GM23248 (cell line): Measurements from ENCODE around the gene C9orf152. TPM values are rescaled to one million over a fixed set of nuclear protein-coding genes. Genes with fewer than 3 reads are reported as not detected.
A peak's percentile ranks its signal among the peaks of the same experiment; 100 is the strongest.

ENCODE experiments used
- DNase-seq: peaks from one replicate; pipeline ENCODE4 v3.0.0-alpha.2; 2015
- H2AFZ ChIP-seq: fragments of 200-600 bp; sonication (generic); 2 replicates; pipeline ENCODE4 v1.6.1; 2016; ENCODE audit warnings: antibody characterized with exemption
- H3F3A ChIP-seq: fragments of 200-600 bp; sonication (generic); 2 replicates; pipeline ENCODE4 v1.6.1; 2016; ENCODE audit warnings: mild to moderate bottlenecking, antibody characterized with exemption, mixed run types; ENCODE audit not compliant: insufficient read depth
- H3K27ac ChIP-seq: fragments of 200-600 bp; sonication (generic); 2 replicates; pipeline ENCODE4 v1.5.1; 2016; ENCODE audit warnings: mild to moderate bottlenecking
- H3K27me3 ChIP-seq: fragments of 200-600 bp; sonication (generic); replicated peaks from 2 replicates; pipeline ENCODE4 v1.6.1; 2016; ENCODE audit warnings: mild to moderate bottlenecking; ENCODE audit not compliant: insufficient read depth
- H3K36me3 ChIP-seq: fragments of 200-600 bp; sonication (generic); 2 replicates; pipeline ENCODE4 v1.6.1; 2016; ENCODE audit warnings: low read depth, mild to moderate bottlenecking
- H3K4me1 ChIP-seq: fragments of 200-600 bp; sonication (generic); 2 replicates; pipeline ENCODE4 v1.6.1; 2016; ENCODE audit warnings: mild to moderate bottlenecking; ENCODE audit not compliant: insufficient read depth
- H3K4me2 ChIP-seq: fragments of 200-600 bp; sonication (generic); one replicate; pipeline ENCODE4 v1.6.1; 2016; ENCODE audit warnings: mild to moderate bottlenecking; ENCODE audit not compliant: unreplicated experiment
- H3K4me3 ChIP-seq: fragments of 200-600 bp; sonication (generic); 2 replicates; pipeline ENCODE4 v1.5.1; 2016; ENCODE audit warnings: mild to moderate bottlenecking
- H3K79me2 ChIP-seq: fragments of 200-600 bp; sonication (generic); 2 replicates; pipeline ENCODE4 v1.6.1; 2016; ENCODE audit warnings: mild to moderate bottlenecking; ENCODE audit not compliant: insufficient read depth
- H3K9ac ChIP-seq: fragments of 200-600 bp; sonication (generic); 2 replicates; pipeline ENCODE4 v1.6.1; 2016; ENCODE audit warnings: mild to moderate bottlenecking
- H3K9me2 ChIP-seq: fragments of 200-600 bp; sonication (generic); 2 replicates; pipeline ENCODE4 v1.6.1; 2016; ENCODE audit warnings: mixed run types, mild to moderate bottlenecking, moderate library complexity; ENCODE audit not compliant: insufficient read depth
- H3K9me3 ChIP-seq: fragments of 200-600 bp; sonication (generic); one replicate; pipeline ENCODE4 v1.6.1; 2017; ENCODE audit warnings: low read depth
- H4K20me1 ChIP-seq: fragments of 200-600 bp; sonication (generic); 2 replicates; pipeline ENCODE4 v1.6.0; 2016; ENCODE audit not compliant: insufficient read depth
- EZH2 ChIP-seq: fragments of 200-600 bp; sonication (generic); IDR thresholded peaks from 2 replicates; pipeline ENCODE4 v1.6.1; 2018; ENCODE audit warnings: antibody characterized with exemption, mild to moderate bottlenecking; ENCODE audit not compliant: insufficient read depth, poor library complexity, severe bottlenecking
- EZH2phosphoT487 ChIP-seq: fragments of 200-600 bp; sonication (generic); IDR thresholded peaks from 2 replicates; pipeline ENCODE4 v1.6.1; 2018; ENCODE audit warnings: antibody characterized with exemption, moderate library complexity, mild to moderate bottlenecking, low read depth; ENCODE audit not compliant: insufficient read depth
- WGBS, 2 experiments: methylation state at CpG; one replicate each; pipeline ENCODE4 v1.1.6; 2015 to 2017; ENCODE audit warnings: low lambda C conversion rate in 2 of 2, low coverage in 1 of 2; ENCODE audit errors: missing lambda C conversion rate in 2 of 2; 5-methylcytosine and 5-hydroxymethylcytosine counted together
- in situ Hi-C: fragments of 300-500 bp; cut with MboI; formaldehyde crosslinking; loops from 2 replicates; pipeline ENCODE4 v1.15.0; 2020
- polyA plus RNA-seq: library from polyadenylated mRNA; unstranded; fragments of >200 nt; fragmentation: Nextera tagmentation; extraction: Ambion mirVana; gene quantifications from 2 replicates; pipeline ENCODE4 v1.2.1, GENCODE V29; 2016
- total RNA-seq: library from RNA; depleted of rRNA; stranded (reverse); fragments of >200 nt; shearing (Covaris generic); gene quantifications from 2 replicates; pipeline ENCODE4 v1.2.3, GENCODE V29; 2014

C9orf152 gene
- total and polyA plus RNA-seq, 2 experiments from 2014 or later = not detected

DNA sequence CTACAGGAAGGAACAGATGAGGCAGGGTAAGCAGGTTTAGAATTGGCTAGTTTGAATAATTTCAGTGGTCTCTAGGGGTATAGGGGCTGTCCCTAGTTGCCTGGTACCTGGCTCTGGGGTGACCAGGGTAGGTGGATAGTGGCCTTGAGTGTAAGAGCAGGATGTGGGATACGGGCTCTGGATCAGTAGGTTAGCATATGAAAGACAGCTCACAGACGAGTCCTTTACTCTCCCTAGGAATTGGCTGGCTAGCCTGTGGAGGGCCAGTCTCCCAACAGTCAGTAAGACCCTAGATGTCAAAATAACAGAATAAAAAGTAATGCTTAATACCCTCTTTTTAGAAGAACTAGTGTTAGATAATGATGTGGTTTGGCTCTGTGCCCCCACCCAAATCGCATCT, 16.6 kb upstream of the C9orf152 start:
- 59 to 67% methylated on average over 3 of the region's 3 CpGs for WGBS, 2 experiments
- Histone ChIP-seq H3K9me2 (no peaks in the 10 kb centered on the region), H3K36me3 (no peaks in the 10 kb centered on the region), H3K4me3 (no peak overlapping the region), H3K27me3 (no peaks in the 10 kb centered on the region), H2AFZ (no peak overlapping the region), H3K79me2 (no peaks in the 10 kb centered on the region), H3K27ac (no peak overlapping the region), H3K4me1 (no peaks in the 10 kb centered on the region), H3K9me3 (no peaks in the 10 kb centered on the region), H4K20me1 (no peaks in the 10 kb centered on the region), H3F3A (no peaks in the 10 kb centered on the region), H3K9ac (no peak overlapping the region), H3K4me2 (no peak overlapping the region)
- in situ Hi-C loops = loop anchor here (25.0 kb wide), 1 partner anchor 637 kb away; no protein-coding TSS in a partner anchor
- TF ChIP-seq EZH2phosphoT487 = no peak
- TF ChIP-seq EZH2 = no peak
- DNase-seq = no peak

DNA sequence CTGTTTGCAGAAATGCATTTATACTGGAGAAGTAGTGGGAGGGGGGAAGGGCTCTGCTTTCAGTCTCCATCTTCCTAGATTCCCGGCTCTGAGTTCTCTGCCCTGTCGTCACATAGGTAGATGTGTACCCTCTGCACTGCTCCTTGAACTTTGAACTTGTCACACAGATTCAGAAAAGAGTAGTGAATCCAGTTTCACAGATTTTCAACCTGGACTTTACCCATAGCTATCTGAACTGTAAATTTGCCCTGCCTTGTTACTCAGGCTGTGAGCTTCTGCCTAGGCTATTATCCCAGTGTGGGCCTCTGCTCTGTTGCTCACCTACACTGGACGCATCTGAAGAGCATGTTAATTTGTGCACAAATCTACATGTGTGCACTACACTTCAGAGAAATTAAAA, 12.8 kb upstream of the C9orf152 start:
- no peak for DNase-seq
- in situ Hi-C loops = loop anchor here (25.0 kb wide), 1 partner anchor 634 kb away; no protein-coding TSS in a partner anchor
- 91 to 97% methylated on average over 3 of the region's 3 CpGs for WGBS, 2 experiments

DNA sequence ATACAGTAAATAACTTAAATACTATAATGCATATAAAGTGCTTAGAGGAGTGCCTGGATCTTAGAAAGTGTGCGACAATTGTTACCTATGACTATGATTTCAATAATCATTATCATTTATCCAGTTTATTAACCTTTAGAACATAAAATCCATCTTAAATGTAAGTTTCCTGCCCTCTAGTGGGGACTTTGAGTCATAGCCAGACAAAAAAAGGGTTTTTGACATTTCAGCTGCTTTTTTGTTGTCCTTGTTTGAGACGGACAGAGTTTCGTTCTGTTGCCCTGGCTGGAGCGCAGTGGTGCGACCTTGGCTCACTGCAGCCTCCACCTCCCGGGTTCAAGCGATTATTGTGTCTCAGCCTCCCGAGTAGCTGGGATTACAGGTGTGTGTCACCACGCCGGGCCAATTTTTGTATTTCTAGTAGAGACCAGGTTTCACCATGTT, 9.7 kb upstream of the C9orf152 start:
- no peaks in the 10 kb centered on the region for H3K9me2 ChIP-seq
- no peaks in the 10 kb centered on the region for H3K9me3 ChIP-seq
- peak; percentile 66 for DNase-seq
- no peak overlapping the region for H3K4me2 ChIP-seq
- no peak overlapping the region for H3K27ac ChIP-seq
- H3K36me3 ChIP-seq = no peaks in the 10 kb centered on the region
- H2AFZ ChIP-seq = peak overlapping the region; percentile 55
- no peaks in the 10 kb centered on the region for H3F3A ChIP-seq
- H3K79me2 ChIP-seq = no peaks in the 10 kb centered on the region
- H4K20me1 ChIP-seq = no peaks in the 10 kb centered on the region
- in situ Hi-C loops = loop anchor here (25.0 kb wide), 1 partner anchor 630 kb away; no protein-coding TSS in a partner anchor
- H3K4me1 ChIP-seq = no peaks in the 10 kb centered on the region
- H3K9ac ChIP-seq = no peak overlapping the region
- no peaks in the 10 kb centered on the region for H3K27me3 ChIP-seq
- WGBS, 2 experiments = 21% methylated on average over 10 of the region's 10 CpGs
- no peak overlapping the region for H3K4me3 ChIP-seq
- no peak for TF ChIP-seq EZH2phosphoT487
- no peak for TF ChIP-seq EZH2

More for the DNA sequence above, 12.8 kb upstream of the C9orf152 start:
- Histone ChIP-seq H3K4me2 (no peak overlapping the region), H3K27me3 (no peaks in the 10 kb centered on the region), H4K20me1 (no peaks in the 10 kb centered on the region), H3K9me2 (no peaks in the 10 kb centered on the region), H3K36me3 (no peaks in the 10 kb centered on the region), H3K4me1 (no peaks in the 10 kb centered on the region), H3K9ac (no peak overlapping the region), H3K9me3 (no peaks in the 10 kb centered on the region), H3K27ac (no peak overlapping the region), H3F3A (no peaks in the 10 kb centered on the region), H3K4me3 (no peak overlapping the region), H2AFZ (no peak overlapping the region), H3K79me2 (no peaks in the 10 kb centered on the region)
- TF ChIP-seq EZH2phosphoT487 (no peak), EZH2 (no peak)

GRCh38 chr9:110214586-110215355, 6.8 kb upstream of the C9orf152 start:
- 76 to 93% methylated on average over 2 of the region's 2 CpGs for WGBS, 2 experiments

More at GRCh38 chr9:110214586-110215355, 6.8 kb upstream of the C9orf152 start:
- H3F3A ChIP-seq = no peaks in the 10 kb centered on the region
- H3K79me2 ChIP-seq = no peaks in the 10 kb centered on the region
- H3K27ac ChIP-seq = no peak overlapping the region
- H3K9ac ChIP-seq = no peak overlapping the region
- H2AFZ ChIP-seq = no peak overlapping the region
- no peak overlapping the region for H3K4me2 ChIP-seq
- no peaks in the 10 kb centered on the region for H3K4me1 ChIP-seq
- no peak overlapping the region for H3K4me3 ChIP-seq
- DNase-seq = no peak
- no peaks in the 10 kb centered on the region for H4K20me1 ChIP-seq
- in situ Hi-C loops = loop anchor here (25.0 kb wide), 1 partner anchor 627 kb away; no protein-coding TSS in a partner anchor
- H3K9me3 ChIP-seq = no peaks in the 10 kb centered on the region
- no peaks in the 10 kb centered on the region for H3K36me3 ChIP-seq
- no peak for TF ChIP-seq EZH2
- no peak for TF ChIP-seq EZH2phosphoT487
- H3K27me3 ChIP-seq = no peaks in the 10 kb centered on the region; the same call in 1 of the 2 replicates
- H3K9me2 ChIP-seq = no peaks in the 10 kb centered on the region
